HG02759 (cell line): Measurements from ENCODE around the gene RDH14.
A peak's percentile ranks its signal among the peaks of the same experiment; 100 is the strongest.

Experiments used
- ATAC-seq: cut with Tn5 transposase; IDR thresholded peaks from one replicate; pipeline ENCODE4 v1.9.1; 2021; ENCODE audit warnings: mild to moderate bottlenecking, moderate library complexity; ENCODE audit not compliant: unreplicated experiment

Gene RDH14

GRCh38 chr2:18560031-18560796 is at the start of gene RDH14:
RDH14 (minus strand) TSS chr2:18560653; CDS start chr2:18560572, 81 bp downstream.
- ATAC-seq, result peak; percentile 93

- ATAC-seq, result no peak
Measured at GRCh38 chr2:18610090-18610489, 49.6 kb upstream of the RDH14 start.

GRCh38 chr2:18605115-18605514 is 44.7 kb upstream of the RDH14 start:
- no peak for ATAC-seq

- no peak for ATAC-seq
Measured at GRCh38 chr2:18604531-18604885, 44.1 kb upstream of the RDH14 start.

- no peak for ATAC-seq
Measured at GRCh38 chr2:18603854-18604530, 43.5 kb upstream of the RDH14 start.

GRCh38 chr2:18602298-18602697 is 41.8 kb upstream of the RDH14 start:
- ATAC-seq, result no peak

- ATAC-seq, result no peak
Measured at GRCh38 chr2:18600255-18600613, 39.8 kb upstream of the RDH14 start.

GRCh38 chr2:18599509-18600254 is 39.2 kb upstream of the RDH14 start:
- no peak for ATAC-seq

- no peak for ATAC-seq
Measured at GRCh38 chr2:18598848-18599484, 38.5 kb upstream of the RDH14 start.

GRCh38 chr2:18597618-18598017 is 37.2 kb upstream of the RDH14 start:
- no peak for ATAC-seq

- no peak for ATAC-seq
Measured at GRCh38 chr2:18596993-18597392, 36.5 kb upstream of the RDH14 start.

- no peak for ATAC-seq
Measured at GRCh38 chr2:18593496-18593895, 33.0 kb upstream of the RDH14 start.

GRCh38 chr2:18592372-18592771 is 31.9 kb upstream of the RDH14 start:
- no peak for ATAC-seq

- ATAC-seq, result no peak
Measured at GRCh38 chr2:18589354-18589753, 28.9 kb upstream of the RDH14 start, which contains the start of gene NT5C1B. NT5C1B (minus strand) TSS chr2:18589569; CDS start chr2:18589468, 101 bp downstream.

GRCh38 chr2:18588802-18589201 is 28.3 kb upstream of the RDH14 start:
- no peak for ATAC-seq

- ATAC-seq, result no peak
Measured at GRCh38 chr2:18588049-18588448, 27.6 kb upstream of the RDH14 start.

GRCh38 chr2:18585526-18585925 is 25.1 kb upstream of the RDH14 start:
- ATAC-seq, result no peak

GRCh38 chr2:18584608-18584954 is 24.1 kb upstream of the RDH14 start:
- ATAC-seq, result no peak

GRCh38 chr2:18583905-18584607 is 23.6 kb upstream of the RDH14 start:
- ATAC-seq, result no peak

- ATAC-seq, result no peak
Measured at GRCh38 chr2:18580606-18581005, 20.2 kb upstream of the RDH14 start.

GRCh38 chr2:18578033-18578432 is 17.6 kb upstream of the RDH14 start:
- ATAC-seq, result no peak
